Activated CD4-positive, CD25-positive, alpha-beta regulatory T cell treated with anti-CD3 and anti-CD28 coated beads, Interleukin-2, amount 50 U/mL, for 16 hours (primary cell): ENCODE measurements around the gene GPA33.
A peak's percentile ranks its signal among the peaks of the same experiment; 100 is the strongest.

ENCODE experiments used
- DNase-seq: peaks from one replicate; pipeline ENCODE4 v3.0.0-alpha.2; 2020; ENCODE audit warnings: low read depth, low spot score

The GPA33 gene

DNA sequence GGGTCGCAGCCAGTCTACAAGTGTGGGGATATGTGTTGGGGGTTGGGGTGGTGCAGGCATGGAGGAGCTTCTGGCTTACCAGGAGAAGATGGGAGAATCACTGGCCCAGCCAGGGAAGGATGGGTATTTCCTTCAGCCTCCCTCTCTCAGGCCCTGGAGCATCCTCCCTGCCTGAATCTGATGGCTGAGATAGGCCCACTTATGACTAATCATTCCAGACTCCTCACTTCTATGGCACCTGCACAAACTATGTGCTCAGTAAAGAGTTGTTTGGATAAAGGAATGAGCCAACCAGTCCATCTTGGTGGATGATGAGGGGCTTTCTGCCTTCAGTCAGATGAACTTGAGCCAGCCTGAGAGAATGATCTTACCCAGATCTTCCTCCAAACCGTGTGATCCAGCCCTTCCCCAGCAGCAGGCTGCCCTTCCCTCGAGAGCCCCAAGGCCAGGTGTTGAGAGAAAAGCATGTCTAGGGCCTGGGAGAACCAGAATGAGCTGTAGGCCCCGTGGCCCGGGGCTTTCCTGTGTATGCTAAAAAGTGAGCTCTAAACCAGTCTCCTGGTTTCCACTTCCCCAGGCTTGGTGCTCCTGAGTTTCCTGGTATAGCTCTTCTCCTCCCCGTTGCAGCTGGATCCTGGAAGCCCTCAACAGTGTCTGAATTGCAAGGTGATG, 1.3 kb downstream of the GPA33 start:
- DNase-seq, result no peak

DNA sequence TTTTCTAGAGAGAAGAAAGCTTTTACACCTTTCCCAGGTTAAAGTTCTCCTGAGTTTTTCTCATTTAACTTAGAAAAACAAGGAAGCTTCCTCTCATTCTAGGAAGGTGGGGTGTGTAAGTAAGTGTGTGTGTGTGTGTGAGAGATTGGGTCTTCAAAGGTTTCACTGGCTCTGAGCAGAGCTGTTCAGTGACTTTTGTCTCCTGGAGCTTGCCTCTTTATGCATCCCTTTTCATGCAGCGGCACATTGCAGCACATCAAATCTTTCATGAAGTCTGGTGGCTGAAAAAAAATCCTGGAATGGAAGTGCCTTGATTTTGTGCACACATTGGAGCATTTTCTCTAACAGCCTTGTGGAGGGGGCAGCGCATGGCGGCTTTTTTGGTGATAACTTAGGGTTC, 3.4 kb downstream of the GPA33 start:
- no peak for DNase-seq

DNA sequence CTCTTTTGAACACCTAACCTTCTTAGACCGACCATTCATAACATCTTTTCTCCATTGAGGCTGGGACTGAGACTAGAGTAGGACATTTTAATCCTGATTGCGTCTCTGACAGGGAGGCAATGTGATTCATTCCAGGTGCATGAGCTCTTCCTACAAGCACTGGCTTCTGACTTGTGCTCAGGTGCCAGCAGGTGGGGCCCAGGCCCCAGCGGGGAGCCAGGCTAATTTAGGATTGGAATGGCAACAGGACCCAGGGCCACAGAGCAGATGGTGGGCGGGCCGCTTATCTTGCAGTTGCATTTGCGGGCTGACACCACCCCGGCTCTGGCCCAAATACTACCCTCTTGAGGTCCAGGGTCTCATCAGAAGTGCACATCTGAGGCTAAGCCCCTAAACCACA, 4.1 kb downstream of the GPA33 start:
- no peak for DNase-seq

DNA sequence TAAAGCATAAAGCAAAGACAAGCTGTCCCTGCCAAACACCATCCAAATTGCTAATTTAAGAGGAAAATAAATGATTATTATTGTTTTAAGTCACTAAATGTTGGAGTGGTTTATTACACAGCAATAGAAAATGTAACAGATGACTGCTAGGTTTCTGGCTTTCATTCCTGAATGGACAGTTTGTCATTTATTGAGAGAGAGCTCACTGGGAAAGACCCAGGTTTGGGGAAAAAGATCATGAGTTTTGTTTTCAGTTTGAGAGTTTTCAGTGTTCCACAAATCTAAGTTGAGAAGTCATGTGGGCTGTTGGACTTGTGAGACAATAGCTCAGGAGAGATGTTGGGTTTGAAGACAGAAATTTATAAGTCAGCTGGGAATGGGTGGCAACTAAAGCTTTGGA, 5.4 kb downstream of the GPA33 start:
- DNase-seq, result no peak

DNA sequence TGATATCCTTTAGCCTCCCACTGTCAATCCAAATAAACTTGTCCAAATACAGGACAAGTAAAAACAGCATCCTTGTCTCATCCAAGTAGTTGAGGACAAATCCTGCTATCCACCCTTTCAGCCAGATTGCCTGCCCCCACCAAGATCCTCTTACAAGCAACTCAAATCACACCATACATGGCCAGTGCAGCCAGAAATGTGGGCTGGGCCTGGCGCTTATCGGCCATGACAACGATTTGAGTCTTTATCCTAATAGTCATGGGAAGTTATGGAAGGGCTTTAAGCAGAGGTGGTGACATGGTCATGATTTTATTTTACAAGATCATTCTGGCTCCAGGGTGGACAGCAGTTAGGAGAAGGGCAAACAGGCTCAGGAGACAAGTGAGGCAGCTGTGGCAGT, 6.3 kb downstream of the GPA33 start:
- no peak for DNase-seq

DNA sequence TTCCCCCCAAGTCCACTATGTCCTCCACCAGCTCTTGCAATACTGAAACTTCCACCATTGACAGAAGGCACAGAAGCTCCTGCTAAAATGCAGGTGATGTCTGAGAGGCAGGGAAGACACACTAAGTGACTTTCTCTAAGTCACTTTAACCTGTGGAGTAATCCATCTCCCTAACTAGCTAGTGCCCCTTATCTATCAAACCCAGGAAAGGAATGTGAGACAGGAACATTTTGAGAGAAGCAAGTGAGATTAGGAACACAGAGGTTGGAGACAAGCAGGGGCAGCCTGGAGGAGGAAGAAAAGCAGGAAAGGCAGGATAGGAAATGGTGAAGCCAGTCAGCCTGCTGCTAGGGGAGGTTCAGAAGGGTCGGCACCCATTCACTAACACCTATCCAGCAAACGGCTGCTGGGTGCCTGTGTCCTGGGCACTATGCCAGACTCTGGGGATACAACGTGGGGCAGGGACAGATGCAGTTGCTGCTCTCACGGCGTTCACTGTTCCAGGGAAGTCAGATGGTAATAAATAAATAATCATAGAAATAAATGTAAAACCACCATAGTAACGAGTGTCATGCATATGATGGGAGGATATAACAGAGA, 7.0 kb downstream of the GPA33 start:
- no peak for DNase-seq

DNA sequence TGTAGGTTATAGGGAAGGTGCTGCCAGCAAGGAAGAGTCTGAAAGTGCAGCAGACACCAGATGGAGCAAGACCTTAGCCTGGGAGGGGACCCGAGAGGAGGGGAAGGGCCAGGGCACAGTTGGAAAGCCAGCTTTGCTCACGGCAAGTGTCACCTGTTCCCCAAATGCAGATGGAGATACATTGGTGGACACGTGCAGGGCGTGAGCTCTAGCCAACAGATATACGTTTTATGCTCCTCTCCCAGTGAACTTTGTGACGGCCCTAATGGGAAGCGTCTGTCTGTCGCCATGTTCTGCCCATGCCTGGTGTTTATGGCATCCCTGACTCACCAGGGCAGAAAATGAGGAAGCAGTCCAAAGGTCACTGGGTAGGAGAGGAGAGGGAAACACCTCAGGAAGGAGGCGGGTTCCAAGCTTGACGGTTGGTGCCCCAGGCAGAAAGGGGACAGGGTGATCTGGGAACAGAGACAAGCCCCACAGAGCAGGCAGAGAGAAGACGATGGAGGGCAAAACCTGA, 7.6 kb downstream of the GPA33 start:
- no peak for DNase-seq

DNA sequence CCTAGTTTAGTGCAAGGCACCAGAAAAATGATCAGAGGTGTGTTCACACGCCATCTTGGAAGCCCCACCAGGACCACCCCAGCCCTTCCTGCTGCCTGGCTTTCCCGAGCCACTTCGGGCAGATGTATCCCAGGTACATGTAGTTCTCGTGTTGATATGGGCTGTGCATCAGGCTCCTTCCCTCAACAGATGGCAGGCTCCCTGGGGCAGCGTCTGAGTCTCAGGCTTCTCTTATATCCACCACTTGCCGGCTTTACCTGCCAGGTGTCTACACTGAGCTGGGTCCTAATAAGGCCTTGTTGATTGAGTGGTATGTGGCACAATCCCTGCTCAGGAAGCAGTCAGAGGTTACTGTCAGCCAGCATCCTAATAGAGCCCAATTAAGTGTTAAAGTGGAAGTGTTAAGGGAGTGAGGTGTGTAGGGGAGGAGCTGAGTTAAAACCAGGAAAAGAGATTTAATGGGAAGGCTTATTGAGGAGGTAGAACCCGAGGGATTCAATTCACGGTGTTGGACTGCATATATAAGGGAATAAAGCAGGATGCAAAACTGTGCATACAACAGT, 8.5 kb downstream of the GPA33 start:
- DNase-seq, result no peak

DNA sequence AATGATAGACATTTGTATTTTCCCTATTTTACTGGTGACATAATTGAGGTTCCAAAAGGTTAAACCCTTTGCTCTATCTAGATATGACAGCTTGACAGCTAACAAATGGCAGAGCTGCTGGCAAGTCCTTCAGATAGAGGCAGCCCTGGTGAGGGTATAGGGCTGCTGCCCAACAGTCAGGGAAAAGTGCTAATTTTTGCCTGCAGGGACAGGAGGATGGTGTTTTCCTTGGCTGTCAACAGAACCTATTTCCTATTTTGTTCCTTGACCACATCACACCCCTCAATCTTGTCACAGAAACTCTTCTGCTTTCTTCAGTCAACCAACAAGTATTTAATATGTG, 12.3 kb downstream of the GPA33 start:
- DNase-seq, result no peak

DNA sequence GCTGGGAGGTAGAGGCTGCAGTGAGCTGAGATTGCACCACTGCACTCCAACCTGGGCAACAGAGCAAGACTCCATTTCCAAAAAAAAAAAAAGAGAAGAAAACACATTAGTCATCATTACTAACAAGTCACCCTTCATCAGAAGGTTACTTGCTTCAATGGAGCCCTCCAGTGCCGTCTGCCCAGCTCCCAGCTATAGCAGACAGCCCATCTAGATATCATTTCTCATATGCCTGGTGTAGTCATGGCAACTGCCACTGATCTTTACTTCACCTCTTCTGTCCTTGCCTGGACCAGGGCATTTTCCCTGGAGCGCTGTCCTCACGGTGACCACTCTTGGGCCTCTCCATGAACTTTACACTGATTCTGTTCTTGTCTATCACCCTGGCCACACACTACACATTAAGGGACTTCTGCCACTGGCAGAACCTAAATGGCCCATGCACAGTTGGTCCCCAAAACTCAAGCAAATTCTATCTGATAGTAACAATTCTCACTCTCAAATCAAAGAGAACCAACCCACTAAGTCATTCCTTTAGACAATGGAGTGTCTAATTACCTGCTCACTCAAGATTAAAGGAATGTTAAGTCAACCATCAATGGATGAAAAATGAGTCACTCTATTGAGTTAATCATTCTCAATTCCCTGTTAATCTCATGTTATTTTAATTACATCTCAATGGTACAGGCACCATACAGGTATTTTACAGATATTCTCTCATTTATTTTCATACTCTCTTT, 12.9 kb downstream of the GPA33 start:
- no peak for DNase-seq

DNA sequence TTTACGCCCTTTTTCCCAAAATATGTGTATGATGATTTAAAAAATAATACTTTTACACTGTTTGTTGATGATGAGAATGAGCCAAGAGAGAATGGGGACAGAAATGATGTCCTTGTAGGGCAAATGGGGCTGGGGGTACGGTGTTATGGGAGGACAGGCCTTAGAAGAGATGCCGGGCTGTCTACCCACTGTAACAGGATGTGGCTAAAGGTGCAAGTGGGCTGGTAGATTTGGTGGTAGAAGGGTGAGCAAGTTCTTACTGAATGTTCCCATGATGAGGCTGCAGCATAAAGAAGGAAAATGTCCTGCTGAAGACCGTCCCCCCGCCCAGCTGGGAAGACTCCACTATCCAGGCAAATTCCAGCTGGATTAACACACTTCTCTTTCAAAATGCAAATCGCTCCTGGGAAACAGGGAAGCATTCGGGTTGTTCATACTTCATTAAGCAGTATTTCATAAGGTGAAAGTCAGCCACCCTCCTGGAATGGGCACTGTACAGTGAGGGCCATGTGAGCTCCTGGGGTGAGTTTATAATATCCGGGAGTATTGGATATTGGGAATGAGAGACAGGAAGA, 14.0 kb downstream of the GPA33 start:
- DNase-seq, result no peak

DNA sequence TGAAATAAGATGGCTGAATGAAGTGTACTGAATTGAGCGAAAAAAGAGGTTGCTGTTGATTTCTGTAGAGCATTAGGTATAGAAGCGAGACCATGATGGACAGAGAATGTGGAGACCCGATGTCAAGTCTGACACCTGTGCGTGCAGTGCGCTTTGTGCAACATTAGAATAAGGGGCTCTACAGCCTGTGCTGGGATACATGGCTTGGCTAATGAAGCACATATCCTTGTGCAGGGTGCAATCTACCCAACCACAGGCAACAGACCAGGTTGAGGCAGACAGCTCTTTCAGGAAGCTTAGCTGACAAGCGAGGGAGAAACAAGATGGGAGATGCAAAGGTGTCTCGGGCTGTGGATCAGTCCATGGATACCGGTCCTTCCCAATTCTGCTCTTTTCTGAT, 18.9 kb downstream of the GPA33 start:
- no peak for DNase-seq

DNA sequence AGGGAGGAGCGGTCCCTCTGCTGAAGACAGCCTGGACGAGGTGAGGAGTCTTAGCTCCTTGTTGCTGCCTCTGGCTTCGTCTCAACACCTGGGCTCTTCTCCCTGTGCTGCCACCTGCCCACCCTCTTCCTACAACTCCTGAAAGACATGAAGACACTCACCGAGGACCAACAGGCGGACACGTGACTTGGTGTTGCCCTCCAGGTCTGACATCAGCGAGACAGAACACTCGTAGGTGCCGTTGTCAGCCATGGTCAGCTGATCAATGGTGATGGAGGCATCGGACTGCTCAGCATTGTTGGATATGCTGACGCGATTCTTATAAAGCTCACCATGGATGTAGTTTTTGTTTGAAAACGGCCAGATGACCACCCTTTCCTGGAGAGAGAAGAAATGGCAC, 21.4 kb downstream of the GPA33 start:
- no peak for DNase-seq

DNA sequence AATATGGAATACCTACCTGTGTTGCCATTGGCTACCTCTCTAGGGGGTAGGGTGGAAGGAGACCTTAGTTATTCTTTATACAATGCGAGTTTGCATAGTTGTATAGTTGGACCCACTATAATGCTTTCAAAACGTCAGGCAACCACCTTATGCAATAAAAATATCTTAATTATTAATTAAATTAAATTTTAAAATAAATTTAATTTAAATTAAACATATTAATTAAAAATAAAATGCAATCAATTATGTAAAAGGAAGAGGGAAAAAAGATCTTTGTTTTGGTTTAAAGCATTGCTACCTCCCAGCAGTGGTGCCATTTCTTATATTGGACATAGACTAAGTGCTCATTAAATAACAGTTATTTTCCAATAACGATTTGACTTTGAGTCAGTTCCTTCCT, 22.3 kb downstream of the GPA33 start:
- no peak for DNase-seq

DNA sequence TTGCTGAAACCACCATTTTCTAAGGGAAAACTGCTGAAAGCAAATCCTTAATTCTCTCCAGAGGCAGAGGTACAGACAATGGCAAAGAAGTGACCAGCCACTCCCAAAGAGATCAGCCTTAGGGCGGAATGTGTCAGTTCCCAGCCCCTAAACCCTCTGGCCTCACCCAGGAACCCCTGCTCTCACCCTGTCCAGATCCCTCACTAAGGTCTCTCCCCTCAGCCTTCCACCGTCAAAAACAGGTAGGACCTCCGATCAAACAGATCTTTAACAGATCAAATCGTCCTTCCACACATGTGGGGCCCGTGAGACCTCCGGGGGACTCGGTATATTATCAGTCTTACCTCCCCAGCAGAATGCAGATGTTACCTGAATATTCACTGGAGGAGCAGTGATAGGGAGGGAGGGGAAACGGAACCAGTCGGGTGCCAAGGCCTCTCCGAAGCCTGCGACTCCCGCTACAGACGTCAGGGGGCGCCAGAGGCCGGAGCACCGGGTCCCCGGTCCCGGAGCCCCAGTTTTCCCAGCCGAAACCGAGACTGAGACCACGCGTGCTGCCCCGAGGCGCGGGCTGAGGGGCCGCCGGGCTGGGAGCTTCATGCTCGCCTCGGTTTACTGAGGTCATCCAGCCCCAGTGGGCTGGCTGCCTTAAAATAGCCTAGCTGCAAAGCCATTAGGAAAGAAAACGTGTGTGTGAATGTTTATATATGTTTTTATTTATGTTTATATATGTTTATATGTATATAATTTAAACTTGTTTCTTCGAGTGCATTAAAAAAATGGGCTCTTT, 23.6 kb downstream of the GPA33 start:
- DNase-seq, result peak; percentile 56

DNA sequence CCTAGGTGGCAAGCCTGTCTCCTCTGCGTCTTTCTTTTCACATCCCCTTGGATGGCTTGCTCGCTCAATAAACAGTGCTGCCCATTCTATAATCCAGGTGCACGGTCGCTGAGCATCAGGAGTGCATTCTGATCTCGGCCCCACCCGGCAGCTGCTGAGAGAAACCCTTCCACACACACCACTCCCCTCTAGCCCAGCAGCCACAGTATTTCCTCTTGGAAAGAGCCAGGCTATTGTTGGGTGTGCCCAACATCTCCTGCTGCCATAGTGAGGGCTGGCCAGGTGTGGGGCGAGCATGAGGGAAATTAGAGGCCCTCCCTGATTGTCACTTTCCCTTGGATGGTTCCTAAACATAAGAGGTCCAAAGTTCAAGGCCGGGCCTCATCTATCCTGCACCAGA, 24.7 kb downstream of the GPA33 start:
- no peak for DNase-seq

DNA sequence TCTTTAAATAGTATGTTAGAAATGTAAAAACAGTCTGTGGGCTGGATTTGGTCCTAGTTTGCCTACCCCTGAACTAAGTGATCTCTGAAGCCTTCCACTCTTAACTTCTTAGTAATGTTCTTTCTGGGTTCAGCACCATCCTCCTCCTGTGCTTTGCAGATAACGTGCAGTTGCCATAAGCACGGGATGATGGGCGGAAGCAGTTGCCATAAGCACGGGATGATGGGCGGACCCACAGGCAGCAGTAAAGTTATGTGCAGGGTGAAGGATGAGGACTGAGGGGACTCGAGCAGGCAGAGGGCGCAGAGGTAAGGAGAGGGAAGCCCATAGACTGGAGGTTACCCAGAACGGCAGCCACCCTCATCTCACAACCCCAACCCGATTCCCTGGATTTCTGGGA, 25.6 kb downstream of the GPA33 start:
- DNase-seq, result no peak

DNA sequence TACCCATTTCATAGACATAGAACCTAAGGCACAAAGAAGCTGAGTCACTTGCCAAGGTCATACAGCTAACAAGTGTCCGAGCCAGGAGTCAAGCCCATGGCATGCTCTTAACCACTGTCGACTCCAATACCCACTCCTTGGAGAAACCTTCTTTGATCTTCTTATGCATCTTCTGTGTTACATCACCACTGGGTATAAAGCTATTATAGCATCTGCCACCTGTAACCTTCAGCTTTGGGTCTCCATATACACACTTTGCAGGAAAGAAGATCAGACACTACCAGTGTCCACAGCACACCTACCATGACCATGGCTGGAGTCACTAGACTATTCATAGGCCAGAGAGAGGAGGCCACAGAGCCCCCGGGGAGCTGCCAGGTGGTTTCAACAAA, 29.1 kb downstream of the GPA33 start:
- DNase-seq, result no peak

DNA sequence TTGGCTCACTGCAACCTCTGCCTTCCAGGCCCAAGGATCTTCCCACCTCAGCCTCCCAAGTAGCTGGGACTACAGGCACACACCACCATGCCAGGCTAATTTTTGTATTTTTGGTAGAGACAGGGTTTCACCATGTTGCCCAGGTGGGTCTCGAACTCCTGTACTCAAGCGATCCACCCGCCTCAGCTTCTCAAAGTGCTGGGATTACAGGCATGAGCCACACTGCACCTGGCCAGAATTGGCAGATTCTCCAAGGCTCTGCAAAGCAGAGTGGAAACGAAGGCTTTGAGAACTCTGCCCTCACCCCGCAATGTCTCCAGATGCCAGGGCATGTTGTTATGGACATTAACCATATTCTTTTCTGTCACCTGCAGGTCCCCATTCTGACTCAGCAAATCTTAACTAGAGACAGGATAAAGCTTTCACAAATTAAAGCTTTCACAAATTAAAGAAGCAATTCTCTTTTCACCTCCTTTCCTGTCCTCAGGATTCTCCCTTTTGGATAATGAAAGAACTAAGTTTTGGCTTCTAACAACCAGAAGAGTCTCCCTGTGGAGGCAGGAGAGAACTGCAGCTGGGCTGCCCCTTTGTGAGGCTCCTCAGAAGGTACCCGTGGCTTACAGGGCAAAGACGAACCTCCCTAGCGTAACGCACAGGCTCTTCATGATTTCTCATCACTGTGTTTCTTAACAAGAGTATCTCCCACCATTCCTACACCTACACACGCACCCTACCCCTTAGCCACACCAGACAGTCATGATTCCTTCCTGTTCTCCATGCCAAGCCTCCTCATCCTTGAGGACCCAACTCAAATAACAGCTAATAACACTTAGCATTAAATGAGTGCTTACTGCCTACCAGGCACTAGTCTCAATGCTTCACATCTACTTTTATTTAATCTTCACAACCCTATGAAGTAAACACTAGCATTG, 29.8 kb downstream of the GPA33 start:
- no peak for DNase-seq

DNA sequence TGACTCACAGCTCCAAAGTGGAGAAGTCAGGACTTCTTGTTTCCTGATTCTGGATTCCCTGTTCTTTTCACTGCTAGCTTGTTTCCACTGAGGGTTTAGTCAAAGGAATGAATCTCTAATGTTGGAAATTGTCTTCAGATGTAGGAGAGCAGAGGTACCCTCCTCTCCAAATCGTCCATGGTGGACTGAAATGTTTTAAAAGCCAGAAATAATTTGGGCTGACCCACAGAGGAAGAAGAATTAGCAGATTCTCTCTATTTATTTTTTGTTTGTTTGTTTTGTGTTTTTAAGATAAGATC, 30.4 kb downstream of the GPA33 start:
- no peak for DNase-seq
